GM21526 (cell line): ENCODE measurements around the gene CATSPERZ.
A peak's percentile ranks its signal among the peaks of the same experiment; 100 is the strongest.
"Not testable (repeated sequence)": the region's sequence is repeated elsewhere in the genome, so short reads cannot be mapped to it uniquely, and the experiment has no call there.

Source experiments
- ATAC-seq: cut with Tn5 transposase; IDR thresholded peaks from one replicate; pipeline ENCODE4 v1.9.1; 2021; ENCODE audit warnings: moderate library complexity; ENCODE audit not compliant: unreplicated experiment, low FRiP score

Gene CATSPERZ

GRCh38 chr11:64316672-64317324 is 16.6 kb downstream of the CATSPERZ start:
- peak; percentile 3 for ATAC-seq

DNA sequence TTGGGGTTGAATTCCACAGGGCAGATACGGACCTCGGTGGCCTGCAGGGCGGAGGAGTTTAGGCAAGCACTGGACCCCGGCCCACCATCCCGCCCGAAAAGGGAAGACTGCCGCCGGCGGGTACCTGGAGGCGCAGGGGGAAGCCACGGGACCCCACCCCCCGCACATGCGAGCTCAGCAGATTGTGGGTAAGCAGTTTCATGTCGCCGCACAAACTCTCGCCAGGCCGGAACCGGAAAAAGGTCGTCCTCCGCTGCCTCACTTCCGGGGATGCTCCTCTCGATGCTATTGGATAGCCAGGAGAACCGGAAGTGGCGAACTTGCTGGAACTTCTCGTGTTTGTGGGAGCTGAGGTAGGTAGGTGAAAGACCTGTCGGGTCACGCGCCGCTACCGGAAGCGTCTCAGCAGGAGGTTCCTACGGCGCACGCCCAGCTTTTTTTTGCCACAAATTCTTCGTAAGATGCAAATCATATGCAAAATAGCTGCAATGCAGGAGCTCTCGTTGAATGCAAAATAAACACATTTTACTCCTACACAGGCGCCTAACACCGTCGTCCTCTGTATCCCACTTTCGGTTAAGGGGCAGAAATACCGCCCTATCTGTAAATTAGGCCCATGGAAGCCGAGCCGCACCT is 17.3 kb downstream of the CATSPERZ start, which contains the start of gene TRMT112:
Gene TRMT112, minus strand, starts transcription at position 235 of the 636 bp plus-strand sequence. Its CDS starts 33 bp downstream, at position 202.
- ATAC-seq: peak; percentile 48

DNA sequence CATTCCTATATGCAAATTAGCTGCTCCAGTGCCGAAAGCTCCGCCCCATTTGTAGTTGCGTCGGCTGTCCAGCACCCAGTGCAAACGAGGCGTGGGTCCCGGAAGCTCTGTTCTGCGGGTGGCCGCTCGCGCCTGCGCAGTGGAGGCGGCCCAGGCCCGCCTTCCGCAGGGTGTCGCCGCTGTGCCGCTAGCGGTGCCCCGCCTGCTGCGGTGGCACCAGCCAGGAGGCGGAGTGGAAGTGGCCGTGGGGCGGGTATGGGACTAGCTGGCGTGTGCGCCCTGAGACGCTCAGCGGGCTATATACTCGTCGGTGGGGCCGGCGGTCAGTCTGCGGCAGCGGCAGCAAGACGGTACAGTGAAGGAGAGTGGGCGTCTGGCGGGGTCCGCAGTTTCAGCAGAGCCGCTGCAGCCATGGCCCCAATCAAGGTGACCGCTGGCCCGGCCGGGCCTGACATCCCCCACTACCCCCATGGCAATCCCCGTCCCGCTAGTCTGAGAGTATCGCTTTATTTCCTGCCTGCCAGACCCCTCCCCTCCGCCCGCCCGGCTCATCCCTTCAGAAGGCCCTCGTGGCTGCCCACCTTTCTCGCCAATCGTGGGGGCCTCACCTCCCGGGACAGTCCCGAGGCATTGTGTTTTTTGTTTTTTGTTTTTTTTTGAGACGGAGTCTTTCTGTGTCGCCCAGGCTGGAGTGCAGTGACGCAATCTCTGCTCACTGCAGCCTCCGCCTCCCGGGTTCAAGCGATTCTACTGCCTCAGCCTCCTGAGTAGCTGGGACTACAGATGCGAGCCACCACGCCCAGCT is 18.0 kb downstream of the CATSPERZ start, which contains the start of gene PRDX5:
Gene PRDX5, plus strand, starts transcription at position 161 of the 805 bp plus-strand sequence. Its CDS starts 95 bp downstream, at position 256.
- ATAC-seq: peak; percentile 60

DNA sequence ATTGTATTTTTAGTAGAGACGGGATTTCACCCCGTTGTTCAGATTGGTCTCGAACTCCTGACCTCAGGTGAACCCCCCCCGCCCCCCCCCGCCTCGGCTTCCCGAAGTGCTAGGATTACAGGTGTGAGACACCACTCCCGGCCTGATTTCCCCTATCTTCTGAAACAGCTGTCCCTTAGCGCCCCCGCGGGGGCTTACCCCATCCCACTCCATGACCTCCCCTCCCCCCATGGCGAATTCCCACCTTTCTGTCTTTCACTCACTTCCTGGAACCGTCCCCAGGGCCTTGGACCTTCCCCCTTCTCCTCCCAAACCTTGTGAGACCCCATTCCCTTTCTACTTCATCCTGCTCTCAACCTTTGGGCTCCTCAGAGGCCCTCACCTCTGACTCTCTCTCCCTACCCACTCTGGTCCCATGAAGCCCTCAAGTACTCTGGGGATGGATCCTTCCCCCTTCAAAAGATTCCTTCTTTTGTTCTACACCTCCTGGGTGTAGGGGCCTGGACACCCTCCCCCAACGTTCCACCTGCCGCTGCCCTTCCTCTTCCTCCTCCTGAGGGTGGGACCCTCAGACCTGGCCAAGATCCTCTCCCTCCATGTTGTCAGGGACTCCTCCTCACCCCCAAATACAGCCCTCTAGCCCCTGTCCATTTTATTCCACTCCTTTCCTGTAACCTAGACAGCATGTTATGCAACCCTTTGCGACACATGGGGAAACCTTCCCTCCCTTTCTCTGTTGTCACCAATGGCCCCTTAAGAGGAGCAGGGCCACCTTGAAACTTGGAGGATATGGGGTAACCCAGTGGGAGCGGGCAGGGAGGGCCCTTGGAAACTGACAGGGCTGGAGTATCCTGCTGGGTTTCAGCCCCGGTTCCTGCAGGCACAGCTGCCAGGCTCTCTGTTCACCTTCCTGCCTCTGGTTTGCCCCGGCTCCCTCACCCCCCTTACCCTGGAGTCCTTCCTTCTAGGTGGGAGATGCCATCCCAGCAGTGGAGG is 18.9 kb downstream of the CATSPERZ start:
- ATAC-seq: no peak

DNA sequence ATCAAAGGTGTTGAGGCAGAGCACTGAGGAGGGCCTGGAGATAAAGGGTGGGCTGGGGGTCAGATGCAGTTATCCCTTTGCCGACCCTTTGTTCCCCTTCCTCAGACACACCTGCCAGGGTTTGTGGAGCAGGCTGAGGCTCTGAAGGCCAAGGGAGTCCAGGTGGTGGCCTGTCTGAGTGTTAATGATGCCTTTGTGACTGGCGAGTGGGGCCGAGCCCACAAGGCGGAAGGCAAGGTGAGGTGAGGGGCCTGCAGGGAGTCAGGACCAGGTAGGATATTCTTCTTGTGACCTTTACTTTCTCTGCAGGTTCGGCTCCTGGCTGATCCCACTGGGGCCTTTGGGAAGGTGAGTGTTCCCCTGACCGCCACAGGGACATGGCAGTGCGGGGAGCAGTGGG is 20.4 kb downstream of the CATSPERZ start:
- ATAC-seq: no peak

- ATAC-seq: no peak
These were observed 20.9 kb downstream of the CATSPERZ start for GRCh38 chr11:64321026-64321425.

DNA sequence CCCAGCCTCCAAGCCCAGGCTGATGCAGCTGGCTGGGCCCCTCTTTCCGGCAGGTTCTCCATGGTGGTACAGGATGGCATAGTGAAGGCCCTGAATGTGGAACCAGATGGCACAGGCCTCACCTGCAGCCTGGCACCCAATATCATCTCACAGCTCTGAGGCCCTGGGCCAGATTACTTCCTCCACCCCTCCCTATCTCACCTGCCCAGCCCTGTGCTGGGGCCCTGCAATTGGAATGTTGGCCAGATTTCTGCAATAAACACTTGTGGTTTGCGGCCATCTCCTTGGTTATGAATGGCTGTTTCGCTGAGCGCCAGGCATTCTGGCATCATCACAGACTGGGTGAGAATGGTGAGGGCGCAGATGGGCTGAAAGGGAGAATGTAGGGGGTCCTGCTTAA is 21.4 kb downstream of the CATSPERZ start:
- no peak for ATAC-seq

DNA sequence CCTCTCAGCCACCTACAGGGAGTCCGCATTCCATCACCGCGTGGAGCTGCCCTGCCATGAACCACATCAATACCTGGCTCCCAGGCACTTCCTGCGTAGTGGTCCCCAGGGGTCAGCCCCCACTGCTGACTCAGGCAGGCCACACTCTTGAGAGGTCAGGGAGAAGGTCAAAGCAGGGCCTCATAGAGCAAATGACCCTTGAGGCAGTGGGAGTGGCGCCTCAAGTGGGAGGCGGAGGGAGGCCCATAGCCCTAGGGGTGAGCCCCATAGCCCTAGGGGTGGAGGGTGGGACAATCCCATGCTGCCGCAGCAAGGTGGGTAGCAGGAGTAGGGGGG is 22.7 kb downstream of the CATSPERZ start:
- no peak for ATAC-seq

- no peak for ATAC-seq
These were observed 23.2 kb downstream of the CATSPERZ start for GRCh38 chr11:64323373-64323772.

- ATAC-seq: not testable (repeated sequence)
These were observed 23.8 kb downstream of the CATSPERZ start for GRCh38 chr11:64323984-64324383.

DNA sequence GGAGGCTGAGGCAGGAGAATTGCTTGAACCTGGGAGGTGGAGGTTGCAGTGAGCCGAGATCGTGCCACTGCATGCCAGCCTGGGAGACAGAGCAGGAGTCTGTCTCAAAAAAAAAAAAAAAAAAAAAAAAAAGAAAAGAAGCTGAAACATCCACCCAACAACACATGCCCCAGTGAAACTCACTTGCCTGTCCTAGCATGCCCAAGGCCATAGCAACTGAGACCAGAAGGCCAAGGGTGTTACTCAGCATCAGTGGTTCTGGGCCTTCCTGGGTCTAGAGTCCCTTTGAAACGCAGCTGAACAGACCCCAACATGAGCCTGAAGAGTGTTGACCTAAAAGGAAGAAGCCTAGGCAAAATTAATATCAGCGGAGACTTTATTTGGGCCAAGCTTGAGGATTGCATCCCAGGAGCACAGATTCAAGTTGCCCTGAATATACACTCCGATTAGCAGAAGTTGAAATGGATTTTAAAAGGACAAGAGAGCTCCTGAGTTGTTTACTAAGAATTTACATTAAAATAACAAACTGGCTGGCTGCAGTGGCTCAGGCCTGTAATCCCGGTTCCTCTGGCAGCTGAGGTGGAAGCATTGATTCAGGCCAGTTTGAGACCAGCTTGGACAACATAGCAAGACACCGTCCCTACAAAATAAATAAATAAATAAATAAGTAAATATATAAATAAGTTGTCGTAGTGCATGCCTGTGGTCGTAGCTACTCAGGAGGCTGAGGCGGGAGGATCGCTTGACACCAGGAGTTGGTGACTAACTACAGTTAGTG is 24.7 kb downstream of the CATSPERZ start:
- ATAC-seq: no peak

GRCh38 chr11:64327375-64327774 is 27.2 kb downstream of the CATSPERZ start:
- no peak for ATAC-seq

DNA sequence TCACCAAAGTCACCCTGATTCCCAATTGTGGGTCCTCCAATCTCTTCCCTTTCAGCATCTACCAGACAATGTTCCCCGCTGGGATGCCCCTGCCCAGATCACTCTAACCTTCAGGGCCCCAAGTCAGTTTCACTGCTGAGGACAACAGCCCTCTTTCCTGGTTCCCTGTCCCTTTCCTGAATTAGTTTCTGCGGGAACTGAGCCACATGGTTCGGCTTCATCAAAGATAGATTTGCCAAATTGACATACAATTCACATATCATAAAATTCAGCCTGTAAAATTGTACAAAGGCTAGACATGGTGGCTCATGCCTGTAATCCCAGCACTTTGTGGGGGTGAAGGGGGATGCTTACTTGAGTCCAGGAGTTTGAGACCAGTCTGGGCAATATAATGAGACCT is 27.8 kb downstream of the CATSPERZ start:
- ATAC-seq: no peak

- no peak for ATAC-seq
These were observed 30.7 kb downstream of the CATSPERZ start for GRCh38 chr11:64330888-64331287.

DNA sequence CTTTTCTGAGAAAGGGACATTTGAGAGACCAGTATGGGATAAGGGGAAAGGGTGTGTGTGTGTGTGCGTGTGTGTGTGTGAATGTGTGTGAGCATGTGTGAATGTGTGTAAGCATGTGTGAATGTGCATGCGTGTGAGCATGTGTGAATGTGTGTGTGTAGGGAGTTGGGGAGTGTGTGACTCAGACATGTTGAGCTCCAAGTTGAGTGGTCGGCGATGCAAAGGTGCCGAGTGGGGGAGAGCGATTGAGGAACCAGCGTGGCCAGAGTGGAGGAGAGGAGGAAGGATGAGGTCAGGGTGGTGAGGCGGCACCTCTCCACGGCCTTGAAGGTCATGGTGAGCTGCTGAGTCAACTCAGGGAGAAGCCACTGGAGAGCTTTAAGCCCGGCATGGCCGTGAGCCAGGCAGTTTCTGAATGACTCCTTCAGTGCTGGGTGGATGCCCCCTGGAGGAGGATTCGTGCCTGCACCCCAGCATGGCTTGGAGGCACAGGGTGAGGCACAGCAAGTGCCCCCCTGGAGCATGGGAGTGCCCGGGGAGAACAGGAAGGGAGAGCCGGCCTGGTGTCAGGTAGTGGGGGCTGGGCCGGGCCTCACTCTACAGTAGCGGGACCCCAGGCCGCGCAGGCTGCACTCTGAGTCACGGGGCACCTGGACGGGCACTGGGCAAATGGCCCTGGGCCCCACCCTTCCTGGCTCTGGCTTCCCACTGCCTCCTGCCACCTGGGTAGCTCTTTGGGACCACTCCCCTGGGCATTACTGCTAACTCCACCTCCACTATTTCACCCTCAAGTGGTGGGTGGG is 31.6 kb downstream of the CATSPERZ start:
- no peak for ATAC-seq

GRCh38 chr11:64333556-64333955 is 33.4 kb downstream of the CATSPERZ start:
- no peak for ATAC-seq

- ATAC-seq: no peak
These were observed 34.9 kb downstream of the CATSPERZ start for GRCh38 chr11:64334764-64335735.
